GM18907 (cell line): ENCODE data around the gene PNMA1.

Experiments
- ATAC-seq: cut with Tn5 transposase; IDR thresholded peaks from one replicate; pipeline ENCODE4 v1.9.1; 2021; ENCODE audit warnings: mild to moderate bottlenecking, moderate library complexity; ENCODE audit not compliant: unreplicated experiment

Gene PNMA1

DNA sequence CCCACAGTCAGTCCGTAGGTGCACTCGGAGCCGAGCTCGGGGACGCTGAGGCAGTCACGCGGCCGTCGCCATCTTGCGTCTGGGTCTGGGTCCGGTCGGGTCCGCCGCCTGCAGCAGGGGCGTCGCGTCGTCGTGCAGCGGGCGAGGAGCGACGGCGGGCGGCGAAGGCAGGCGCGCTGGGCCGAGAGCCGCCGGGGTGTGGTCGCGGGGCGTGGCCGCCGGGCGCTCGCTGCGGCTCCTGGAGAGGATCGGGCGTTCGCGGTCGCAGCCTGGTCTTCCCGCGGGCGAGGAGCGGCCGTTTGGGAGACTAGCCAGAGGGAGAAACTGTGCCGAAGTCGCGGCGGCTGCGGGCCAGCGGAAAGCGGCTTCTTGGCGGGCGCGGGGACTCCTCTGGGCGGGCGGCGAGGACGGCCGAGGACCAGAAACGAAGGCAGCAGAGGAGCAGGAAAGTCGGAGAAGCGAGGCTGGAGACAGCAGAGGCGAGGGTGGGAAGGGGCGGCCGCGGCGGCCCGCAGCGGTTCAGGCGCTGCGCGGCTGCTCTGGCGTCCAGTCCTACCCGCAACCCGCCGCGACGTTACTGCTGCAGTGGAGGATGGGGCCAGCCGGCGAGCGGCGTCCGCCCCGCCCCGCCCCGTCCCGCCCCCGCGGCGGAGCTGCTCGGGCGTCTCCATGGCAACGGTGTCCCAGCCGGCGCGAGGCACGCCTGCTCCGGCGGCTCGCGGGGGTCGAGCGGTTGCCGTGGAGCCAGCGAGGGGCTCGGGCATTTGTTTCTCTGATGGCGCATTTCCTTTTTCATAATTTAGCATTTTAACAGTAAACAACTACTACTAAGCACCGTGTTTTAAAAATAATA is at the start of gene PNMA1:
TSS of gene PNMA1 (minus strand) at position 582 of the 853 bp plus-strand sequence. CDS start 745 bp downstream, outside the sequence.
- peak; percentile 73 for ATAC-seq

DNA sequence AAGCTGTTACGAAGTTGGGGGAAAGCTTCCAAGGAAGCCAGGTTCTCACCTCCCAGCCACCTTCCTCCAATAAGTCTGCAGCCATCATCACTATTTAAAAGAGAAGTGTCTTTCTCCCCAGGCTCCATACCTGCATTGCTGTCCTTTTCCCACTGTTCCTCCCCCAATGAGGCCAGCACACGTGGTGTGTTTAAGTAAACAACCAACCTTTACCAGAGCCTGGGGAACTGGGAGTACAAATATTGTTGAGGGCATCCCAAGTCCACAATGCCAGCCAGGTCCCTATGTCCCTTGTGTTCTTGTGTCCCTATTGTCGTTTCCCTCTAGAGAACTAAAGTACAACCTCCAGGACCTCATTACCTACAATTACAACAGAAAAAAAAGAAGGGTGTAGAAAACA is 49.2 kb upstream of the PNMA1 start:
- no peak for ATAC-seq

GRCh38 chr14:73762375-73762822 is 48.2 kb upstream of the PNMA1 start:
- peak; percentile 29 for ATAC-seq

- ATAC-seq: no peak
These were observed 47.6 kb upstream of the PNMA1 start for GRCh38 chr14:73761618-73762355.

DNA sequence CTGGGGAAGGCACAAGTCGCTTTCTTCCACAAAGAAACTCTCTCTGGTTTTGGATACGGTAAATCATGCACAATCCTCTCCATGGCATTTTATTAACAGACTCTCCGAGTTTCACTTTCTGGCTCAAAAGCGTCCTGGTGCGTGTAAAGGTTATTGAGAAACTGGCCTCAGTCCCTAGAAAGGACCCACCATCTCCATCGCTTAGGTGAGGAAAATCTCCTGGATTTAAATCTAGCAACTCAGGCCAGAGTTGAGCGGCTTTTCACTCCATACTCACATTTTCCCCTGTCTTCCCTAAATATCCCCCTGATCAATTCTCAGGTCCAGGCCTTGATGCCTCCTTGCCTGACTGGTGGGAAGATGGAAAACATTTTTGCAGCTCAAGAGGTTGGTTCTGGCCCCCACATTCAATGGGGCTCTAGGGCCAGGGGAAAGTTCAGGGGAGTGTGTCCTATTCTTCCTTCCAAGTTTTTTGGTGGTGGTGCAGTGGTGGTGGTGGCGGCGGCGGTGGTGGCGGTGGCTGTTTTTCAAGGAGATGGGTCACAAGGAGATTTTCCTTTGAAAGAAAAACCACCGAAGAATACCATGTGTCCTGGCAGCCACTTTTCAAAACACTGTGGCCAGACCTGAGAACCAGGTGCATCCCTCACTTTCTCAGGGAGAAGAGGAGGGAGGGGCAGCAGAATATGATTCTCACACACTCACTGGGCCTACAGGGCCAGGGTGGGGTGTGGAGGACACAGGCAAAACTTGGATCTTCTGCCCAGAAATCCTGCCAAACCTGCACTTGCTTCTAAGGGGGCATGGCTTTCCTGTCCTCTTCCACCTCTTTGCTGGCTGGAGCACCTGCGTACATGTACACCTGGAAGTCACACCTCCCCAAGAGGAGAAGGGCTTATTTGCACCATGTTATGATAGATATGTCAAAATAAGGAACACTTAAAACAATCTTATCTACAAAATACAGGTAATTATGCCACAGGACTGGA is 46.7 kb upstream of the PNMA1 start:
- no peak for ATAC-seq

- ATAC-seq: peak; percentile 62
These were observed 45.8 kb upstream of the PNMA1 start for GRCh38 chr14:73759714-73760597.

- no peak for ATAC-seq
These were observed 45.1 kb upstream of the PNMA1 start for GRCh38 chr14:73759183-73759713.

DNA sequence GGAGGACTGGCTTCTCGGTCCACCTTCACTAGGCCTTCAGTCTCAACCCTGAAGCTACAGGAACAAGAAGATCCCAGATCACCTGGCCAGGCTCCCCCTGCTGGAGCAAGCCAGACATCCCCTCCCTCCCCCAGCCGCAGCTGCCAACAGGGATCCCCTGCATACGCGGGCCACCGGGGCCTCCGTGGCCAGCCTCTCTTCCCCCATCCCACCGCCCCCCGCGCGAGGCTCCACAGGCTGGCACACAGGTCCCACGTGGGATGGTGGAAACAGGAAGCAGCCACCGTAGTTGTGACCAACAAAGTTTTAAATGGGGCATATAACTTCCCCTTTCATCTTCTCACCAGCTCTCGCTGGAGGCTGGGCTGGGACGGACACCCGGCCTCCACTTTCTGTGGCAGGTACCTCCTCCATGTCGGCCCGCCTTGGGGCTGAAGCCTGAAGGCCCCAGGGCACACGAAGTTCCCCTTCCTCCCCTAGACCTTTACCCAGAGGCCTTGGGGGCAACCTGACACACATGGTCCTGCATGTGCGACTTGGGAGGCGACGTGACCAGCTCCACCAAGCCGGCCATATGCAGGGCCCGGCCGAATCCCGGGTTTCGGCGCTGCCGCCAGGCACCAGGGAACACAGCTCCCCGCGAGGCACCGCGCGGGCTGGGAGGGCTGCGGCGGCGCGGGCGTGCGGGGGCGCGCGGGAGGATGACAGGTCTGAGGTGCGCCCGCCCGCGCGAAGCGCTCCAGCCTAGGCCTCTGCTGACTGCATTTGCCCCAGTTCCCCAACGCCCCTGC is 44.4 kb upstream of the PNMA1 start:
- peak; percentile 14 for ATAC-seq

DNA sequence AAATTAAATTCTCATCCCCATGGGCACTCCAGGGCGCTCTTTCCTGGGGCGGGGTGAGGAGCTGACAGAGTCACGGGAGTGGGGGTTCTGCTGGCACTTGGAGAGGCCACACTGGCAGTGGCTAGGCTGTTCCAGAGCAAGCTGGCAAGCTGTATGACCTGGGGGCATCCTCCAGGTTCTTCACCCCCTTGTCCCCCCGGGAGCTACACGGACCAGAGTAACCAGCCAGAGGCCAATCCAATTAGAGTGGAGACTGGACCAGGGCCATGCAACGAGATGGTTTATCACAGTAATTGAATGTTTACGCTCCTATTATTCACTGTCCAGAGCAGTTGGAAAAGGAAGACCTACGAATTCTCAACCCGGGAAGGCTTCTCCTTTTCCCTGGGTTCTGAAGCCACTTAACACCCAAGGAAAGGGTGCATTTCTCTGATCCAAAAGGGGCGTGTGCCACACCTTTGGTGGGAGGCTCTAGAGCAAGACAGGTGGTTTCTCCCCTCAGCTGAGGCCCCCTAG is 43.8 kb upstream of the PNMA1 start:
- ATAC-seq: no peak

GRCh38 chr14:73757381-73757780 is 43.2 kb upstream of the PNMA1 start:
- ATAC-seq: no peak

DNA sequence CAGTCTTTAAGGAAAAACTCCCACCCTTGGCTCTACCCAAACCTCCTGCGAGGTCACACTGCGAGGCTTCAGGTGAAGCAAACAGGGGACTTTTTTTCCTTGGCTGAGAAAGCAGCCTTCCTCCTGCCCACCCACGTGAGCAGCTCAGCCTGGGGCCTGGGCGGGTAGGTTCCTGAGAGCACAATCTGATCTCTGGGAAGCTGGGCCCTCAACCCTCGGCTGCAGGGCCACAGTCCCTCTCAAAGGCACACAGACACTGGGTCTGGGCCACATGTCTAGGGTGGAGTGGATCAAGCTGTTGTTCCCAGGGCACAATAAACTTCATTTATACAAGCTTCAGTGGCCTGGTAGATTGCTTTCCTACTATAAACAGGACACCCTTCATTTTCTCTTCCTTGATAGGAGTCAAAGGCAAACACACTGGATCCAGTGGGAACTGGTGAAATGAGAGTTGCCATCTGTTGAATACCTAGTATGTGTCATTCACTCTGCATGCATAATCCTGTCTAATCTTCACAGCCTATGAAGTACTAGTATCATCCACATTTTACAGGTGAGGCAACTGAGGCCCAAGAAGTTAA is 41.3 kb upstream of the PNMA1 start:
- ATAC-seq: no peak

DNA sequence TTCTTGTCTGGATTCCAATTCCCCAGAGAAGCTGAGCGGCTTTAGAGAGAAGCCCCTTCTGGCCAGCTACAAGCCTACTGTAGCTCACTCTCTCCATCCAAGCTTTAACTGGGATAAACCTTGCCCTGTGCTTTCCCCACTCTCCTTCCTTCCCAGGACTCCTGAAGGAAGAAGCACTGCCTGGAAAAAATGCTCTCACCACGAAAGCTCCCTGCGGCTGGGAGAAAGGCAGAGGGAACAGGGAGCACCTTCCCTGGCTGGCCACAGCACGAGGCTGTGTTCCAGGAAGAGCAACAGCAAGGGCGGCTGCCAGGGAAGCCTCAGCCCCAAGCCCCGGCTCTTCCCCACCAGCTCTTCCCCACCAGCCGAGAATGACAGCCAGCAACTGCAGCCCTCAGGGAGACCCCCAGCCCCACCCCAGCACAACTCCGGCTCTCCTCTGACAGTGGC is 40.8 kb upstream of the PNMA1 start:
- ATAC-seq: no peak

DNA sequence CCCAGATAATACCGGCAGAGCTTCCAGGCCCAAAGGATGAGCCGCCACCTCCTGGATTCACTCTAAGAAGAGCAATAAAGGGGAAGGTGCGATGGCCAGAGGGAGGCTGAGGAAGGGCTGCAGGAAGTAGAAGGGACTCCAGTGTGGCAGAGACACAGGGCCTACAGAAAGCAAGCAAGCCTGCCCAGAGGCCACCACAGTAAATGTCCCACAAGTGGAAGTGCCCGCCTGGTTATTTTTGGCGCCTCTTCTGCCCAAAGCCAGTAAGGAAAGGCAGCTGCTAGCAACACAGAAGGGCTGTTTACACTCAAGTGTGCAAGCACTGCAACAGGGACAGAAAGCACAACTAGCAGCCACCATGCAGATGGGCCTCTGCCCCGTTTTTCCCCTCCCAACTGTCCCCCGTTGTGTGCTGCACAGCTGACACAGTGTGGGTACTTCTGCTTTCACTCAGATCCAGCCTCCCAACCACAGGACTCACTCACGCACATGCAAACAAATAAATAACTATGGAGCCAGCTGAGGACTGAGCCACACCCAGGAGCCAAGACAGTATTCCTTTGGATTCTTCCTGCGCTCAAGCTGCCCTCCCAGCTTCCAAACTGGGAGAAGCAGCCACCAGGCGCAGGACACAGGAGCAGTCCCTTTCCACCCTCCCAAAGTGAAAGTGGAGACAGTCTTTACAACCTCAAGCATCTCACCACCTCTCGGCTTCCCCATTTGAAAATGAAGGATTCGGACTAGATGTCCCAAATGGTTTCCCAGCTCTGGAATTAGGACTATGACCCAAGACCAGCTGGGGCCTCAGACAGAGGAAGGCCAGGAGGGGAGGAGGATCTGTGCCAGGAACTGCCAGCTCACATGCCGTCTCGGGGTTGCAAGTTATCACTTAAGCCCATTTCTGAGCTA is 40.0 kb upstream of the PNMA1 start:
- peak; percentile 43 for ATAC-seq

- no peak for ATAC-seq
These were observed 39.1 kb upstream of the PNMA1 start for GRCh38 chr14:73753124-73753886.

GRCh38 chr14:73752297-73752992 is 38.3 kb upstream of the PNMA1 start:
- ATAC-seq: no peak
